ENCODE data around the gene OR5H15. TPM values are rescaled to one million over a fixed set of nuclear protein-coding genes. Genes with fewer than 3 reads are reported as not detected.
"Not testable (repeated sequence)": the region's sequence is repeated elsewhere in the genome, so short reads cannot be mapped to it uniquely, and the experiment has no call there.

OR5H15 gene
- total RNA-seq, result not detected

DNA sequence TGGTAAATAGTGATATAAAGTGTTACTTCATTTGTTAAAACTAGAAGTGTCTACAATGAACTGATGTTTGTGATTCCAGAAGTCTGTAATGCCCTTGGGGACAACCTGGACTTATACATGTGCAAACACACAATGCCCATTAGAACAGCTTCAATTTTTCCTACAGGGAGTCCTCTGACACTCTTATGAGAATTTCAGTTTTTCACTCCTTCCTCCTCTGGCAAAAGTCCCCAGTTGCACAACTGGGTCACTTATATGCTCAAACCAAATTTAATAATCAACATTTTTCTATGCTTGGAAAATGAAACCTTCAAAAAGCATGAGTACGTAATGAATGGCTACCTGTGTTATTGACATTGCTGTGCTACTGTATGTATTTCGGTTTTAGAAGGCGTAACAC lies at the start of gene OR5H15:
OR5H15 (plus strand) TSS at position 301 of the 400 bp plus-strand sequence. CDS start 2,004 bp downstream, outside the sequence.
- H3K36me3 Mint-ChIP-seq (ENCODE audit: low read depth), result no peaks in the 10 kb centered on the region
- no peak within 1 kb of the TSS for H3K4me3 Mint-ChIP-seq
- H3K27ac Mint-ChIP-seq, result no peak within 1 kb of the TSS
- no peaks in the 10 kb centered on the region for H3K27me3 Mint-ChIP-seq (ENCODE audit: low read depth)
- no peaks in the 10 kb centered on the region for H3K4me1 Mint-ChIP-seq (ENCODE audit: low read depth)
- no peak for DNase-seq
- no peaks in the 10 kb centered on the region for H3K9me3 Mint-ChIP-seq
- CTCF ChIA-PET, result no interaction called here
- intact Hi-C loops (cut with micrococcal nuclease), result no loop called here

DNA sequence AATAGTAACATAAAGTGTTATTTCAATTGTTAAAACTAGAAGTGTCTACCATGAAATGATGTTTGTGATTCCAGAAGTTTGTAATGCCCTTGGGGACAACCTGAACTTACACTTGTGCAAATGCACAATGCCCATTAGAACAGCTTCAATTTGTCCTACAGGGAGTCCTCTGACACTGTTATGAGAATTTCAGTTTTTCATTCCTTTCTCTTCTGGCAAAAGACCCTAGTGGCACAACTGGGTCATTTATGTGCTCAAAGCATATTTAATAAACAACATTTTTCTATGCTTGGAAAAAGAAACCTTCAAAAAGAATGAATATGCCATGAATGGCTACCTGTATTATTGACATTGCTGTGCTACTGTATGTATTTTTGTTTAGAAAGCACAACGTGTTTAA lies 36.1 kb upstream of the OR5H15 start, which contains the start of gene OR5H1:
OR5H1 (plus strand) TSS at position 301 of the 400 bp plus-strand sequence. CDS start 1,977 bp downstream, outside the sequence.
- CTCF ChIA-PET, result no interaction called here
- DNase-seq, result no peak
- no peaks in the 10 kb centered on the region for H3K36me3 Mint-ChIP-seq (ENCODE audit: low read depth)
- no peaks in the 10 kb centered on the region for H3K9me3 Mint-ChIP-seq
- no peaks in the 10 kb centered on the region for H3K4me1 Mint-ChIP-seq (ENCODE audit: low read depth)
- no peaks in the 10 kb centered on the region for H3K27me3 Mint-ChIP-seq (ENCODE audit: low read depth)
- no peak within 1 kb of the TSS for H3K27ac Mint-ChIP-seq
- H3K4me3 Mint-ChIP-seq, result no peak within 1 kb of the TSS
- intact Hi-C loops (cut with micrococcal nuclease), result no loop called here

DNA sequence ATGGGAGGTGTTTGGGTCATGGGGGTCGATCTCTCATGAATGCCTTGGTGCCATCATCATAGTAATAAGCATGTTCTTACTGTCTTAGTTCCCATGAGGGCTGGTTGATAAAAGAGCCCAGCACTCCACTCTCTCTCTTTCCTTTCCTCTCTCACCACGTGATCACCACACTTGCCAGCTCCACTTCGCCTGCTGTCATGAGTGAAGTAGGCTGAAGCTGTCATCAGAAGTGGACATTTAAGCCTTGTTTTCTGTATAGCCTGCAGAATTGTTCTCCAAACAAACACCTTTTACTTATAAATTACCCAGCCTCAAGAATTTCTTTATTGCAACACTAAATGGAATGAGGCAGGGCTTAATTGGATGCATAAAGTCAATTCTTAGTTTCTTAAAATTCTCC lies 29.9 kb upstream of the OR5H15 start:
- H3K4me1 Mint-ChIP-seq (ENCODE audit: low read depth), result no peaks in the 10 kb centered on the region
- H3K4me3 Mint-ChIP-seq, result no peak overlapping the region
- no peak overlapping the region for H3K27ac Mint-ChIP-seq
- intact Hi-C loops (cut with micrococcal nuclease), result no loop called here
- no peaks in the 10 kb centered on the region for H3K36me3 Mint-ChIP-seq (ENCODE audit: low read depth)
- no peak for DNase-seq
- CTCF ChIA-PET, result no interaction called here
- H3K9me3 Mint-ChIP-seq, result no peaks in the 10 kb centered on the region
- no peaks in the 10 kb centered on the region for H3K27me3 Mint-ChIP-seq (ENCODE audit: low read depth)

DNA sequence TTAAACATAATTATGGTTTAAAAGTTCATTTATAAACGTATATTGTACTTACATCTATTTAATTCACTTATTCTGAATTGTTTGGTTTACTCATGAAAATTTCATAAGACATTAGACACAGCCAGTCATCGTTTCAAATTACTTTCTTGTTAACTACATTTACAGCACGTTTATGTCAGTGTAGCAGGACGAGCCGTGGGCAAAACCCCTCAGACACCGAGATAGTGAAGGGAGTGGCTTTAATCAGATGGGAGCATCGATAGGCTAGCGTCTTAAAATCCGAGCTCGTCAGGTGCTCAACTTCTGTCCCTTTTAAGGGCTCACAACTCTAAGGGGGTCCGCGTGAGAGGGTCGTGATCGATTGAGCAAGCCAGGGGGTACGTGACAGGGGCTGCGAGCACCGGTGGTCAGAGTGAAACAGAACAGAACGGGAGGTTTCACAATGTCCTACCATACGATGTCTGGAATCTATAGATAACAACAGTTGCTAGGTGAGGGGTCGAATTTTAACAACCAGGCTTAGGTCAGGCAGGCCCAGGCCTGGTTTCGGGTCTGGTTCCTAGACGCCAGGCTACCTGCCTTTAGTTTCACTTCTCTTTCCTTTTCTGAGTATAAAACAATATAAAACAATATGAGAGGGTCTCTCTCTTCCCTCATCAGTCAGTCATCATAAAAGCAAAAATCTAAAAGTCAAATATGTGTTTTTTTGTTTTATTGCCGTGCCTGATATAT lies 28.5 kb upstream of the OR5H15 start:
- intact Hi-C loops (cut with micrococcal nuclease); DNase-seq; H3K27me3 Mint-ChIP-seq (ENCODE audit: low read depth); H3K9me3 Mint-ChIP-seq; CTCF ChIA-PET; H3K4me1 Mint-ChIP-seq (ENCODE audit: low read depth); H3K4me3 Mint-ChIP-seq; H3K27ac Mint-ChIP-seq; H3K36me3 Mint-ChIP-seq (ENCODE audit: low read depth): not testable (repeated sequence)

DNA sequence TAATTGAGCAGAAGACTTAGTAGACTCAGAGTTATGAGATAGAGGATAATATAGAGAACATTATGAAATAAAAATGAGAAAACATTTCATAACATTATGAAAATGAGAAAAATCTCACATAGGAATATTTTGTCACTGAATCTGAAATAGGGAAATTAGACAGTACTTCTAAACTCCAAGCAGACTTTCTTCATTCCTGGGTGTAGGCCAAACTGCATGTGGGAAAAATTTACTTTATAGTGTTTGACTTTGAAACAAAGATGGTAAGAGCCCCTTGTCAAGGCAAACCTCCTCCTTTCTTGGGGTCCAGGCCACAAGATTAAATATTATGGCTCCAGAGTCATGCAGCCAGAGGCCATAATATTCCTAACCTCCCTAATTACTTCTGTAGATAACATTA lies 26.0 kb upstream of the OR5H15 start:
- no peak overlapping the region for H3K27ac Mint-ChIP-seq
- H3K36me3 Mint-ChIP-seq (ENCODE audit: low read depth), result no peaks in the 10 kb centered on the region
- CTCF ChIA-PET, result interaction anchor here (0.7 to 1.4 kb wide), 2 partner anchors 14 to 31 kb away, joined by 4 read pairs; no protein-coding TSS in a partner anchor
- H3K9me3 Mint-ChIP-seq, result no peaks in the 10 kb centered on the region
- H3K4me3 Mint-ChIP-seq, result no peak overlapping the region
- no peak for DNase-seq
- intact Hi-C loops (cut with micrococcal nuclease), result loop anchor here (1.0 kb wide), 1 partner anchor 43 kb away; no protein-coding TSS in a partner anchor
- no peaks in the 10 kb centered on the region for H3K27me3 Mint-ChIP-seq (ENCODE audit: low read depth)
- no peaks in the 10 kb centered on the region for H3K4me1 Mint-ChIP-seq (ENCODE audit: low read depth)

DNA sequence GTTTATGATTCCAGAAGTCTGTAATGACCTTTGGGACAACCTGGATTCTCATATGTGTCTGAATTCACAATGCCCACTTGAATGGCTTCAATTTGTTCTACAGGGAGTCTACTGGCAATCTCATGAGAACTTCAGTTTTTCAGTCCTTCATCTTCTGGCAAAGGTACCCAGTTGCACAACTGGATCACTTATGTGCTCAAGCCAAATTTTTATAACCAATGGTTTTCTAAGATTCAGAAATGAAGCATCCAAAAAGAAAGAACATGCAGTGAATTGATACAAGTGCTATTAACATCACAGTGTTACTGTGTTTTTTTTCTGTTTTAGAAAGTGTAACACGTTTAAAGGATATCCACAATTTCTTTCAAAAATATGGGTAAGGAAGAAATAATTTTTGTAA lies 19.3 kb upstream of the OR5H15 start, which contains the start of gene OR5H14:
OR5H14 (plus strand) TSS at position 301 of the 400 bp plus-strand sequence. CDS start 1,907 bp downstream, outside the sequence.
- no peak within 1 kb of the TSS for H3K27ac Mint-ChIP-seq
- peaks cover 3% of the 10 kb centered on the region for H3K27me3 Mint-ChIP-seq (ENCODE audit: low read depth)
- no peaks in the 10 kb centered on the region for H3K4me1 Mint-ChIP-seq (ENCODE audit: low read depth)
- no peaks in the 10 kb centered on the region for H3K9me3 Mint-ChIP-seq
- no peak within 1 kb of the TSS for H3K4me3 Mint-ChIP-seq
- intact Hi-C loops (cut with micrococcal nuclease), result no loop called here
- CTCF ChIA-PET, result no interaction called here
- no peak for DNase-seq
- no peaks in the 10 kb centered on the region for H3K36me3 Mint-ChIP-seq (ENCODE audit: low read depth)

DNA sequence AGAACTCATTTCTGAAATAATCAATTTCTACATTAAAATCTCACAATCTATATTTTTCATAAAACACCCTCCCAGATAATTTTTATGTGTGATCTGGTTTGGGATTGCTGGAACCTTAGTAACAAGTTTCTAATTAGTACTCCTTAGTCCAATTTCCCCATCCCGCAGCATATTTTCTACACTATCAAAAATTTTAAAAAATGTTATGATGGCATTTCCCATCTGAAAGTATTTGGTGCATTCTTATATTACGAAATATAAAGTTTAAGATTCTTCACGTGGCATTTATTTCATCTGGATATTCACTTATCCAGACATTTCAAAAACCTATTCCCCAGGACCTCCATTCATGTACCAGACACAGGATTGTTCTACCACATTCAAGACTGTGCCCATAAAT lies 17.7 kb upstream of the OR5H15 start:
- CTCF ChIA-PET, result no interaction called here
- Mint-ChIP-seq H3K4me1 (ENCODE audit: low read depth) (no peaks in the 10 kb centered on the region), H3K4me3 (no peak overlapping the region), H3K27me3 (ENCODE audit: low read depth) (peaks cover 3% of the 10 kb centered on the region), H3K36me3 (ENCODE audit: low read depth) (no peaks in the 10 kb centered on the region), H3K27ac (no peak overlapping the region), H3K9me3 (no peaks in the 10 kb centered on the region)
- DNase-seq, result no peak
- intact Hi-C loops (cut with micrococcal nuclease), result no loop called here

DNA sequence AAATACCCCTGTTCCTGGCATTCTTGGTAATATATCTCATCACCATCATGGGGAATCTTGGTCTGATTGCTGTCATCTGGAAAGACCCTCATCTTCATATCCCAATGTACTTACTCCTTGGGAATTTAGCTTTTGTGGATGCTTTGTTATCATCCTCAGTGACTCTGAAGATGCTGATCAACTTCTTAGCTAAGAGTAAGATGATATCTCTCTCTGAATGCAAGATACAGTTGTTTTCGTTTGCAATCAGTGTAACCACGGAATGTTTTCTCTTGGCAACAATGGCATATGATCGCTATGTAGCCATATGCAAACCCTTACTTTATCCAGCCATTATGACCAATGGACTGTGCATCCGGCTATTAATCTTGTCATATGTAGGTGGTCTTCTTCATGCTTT lies 17.0 kb upstream of the OR5H15 start:
- H3K4me1 Mint-ChIP-seq (ENCODE audit: low read depth); H3K27me3 Mint-ChIP-seq (ENCODE audit: low read depth); H3K36me3 Mint-ChIP-seq (ENCODE audit: low read depth); DNase-seq; CTCF ChIA-PET; intact Hi-C loops (cut with micrococcal nuclease); H3K9me3 Mint-ChIP-seq; H3K27ac Mint-ChIP-seq; H3K4me3 Mint-ChIP-seq: not testable (repeated sequence)

DNA sequence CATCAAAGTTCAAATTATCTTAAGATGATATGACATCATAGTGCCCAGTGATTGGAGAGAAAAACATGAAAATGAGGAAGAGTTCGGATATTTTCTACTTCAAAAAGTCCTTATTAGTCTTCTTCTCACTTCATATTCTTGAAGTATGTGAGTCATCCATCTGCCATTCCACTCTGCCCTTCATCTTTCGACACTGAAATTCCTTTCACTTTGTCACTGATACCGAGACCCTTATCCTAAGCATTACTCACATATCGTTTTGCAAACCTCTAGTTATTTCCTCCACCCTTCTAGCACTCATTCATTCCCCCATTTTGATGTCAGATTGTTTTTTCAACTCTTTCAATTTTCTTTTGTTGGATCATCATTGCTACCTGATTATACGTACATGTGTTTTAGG lies 15.3 kb upstream of the OR5H15 start:
- no peaks in the 10 kb centered on the region for H3K36me3 Mint-ChIP-seq (ENCODE audit: low read depth)
- H3K27me3 Mint-ChIP-seq (ENCODE audit: low read depth), result peaks cover 3% of the 10 kb centered on the region
- no peak overlapping the region for H3K27ac Mint-ChIP-seq
- intact Hi-C loops (cut with micrococcal nuclease), result no loop called here
- no peak for DNase-seq
- H3K4me3 Mint-ChIP-seq, result no peak overlapping the region
- H3K4me1 Mint-ChIP-seq (ENCODE audit: low read depth), result no peaks in the 10 kb centered on the region
- CTCF ChIA-PET, result interaction anchor here (0.6 kb wide), 1 partner anchor 339 kb away, joined by 3 read pairs; no protein-coding TSS in a partner anchor
- no peaks in the 10 kb centered on the region for H3K9me3 Mint-ChIP-seq

DNA sequence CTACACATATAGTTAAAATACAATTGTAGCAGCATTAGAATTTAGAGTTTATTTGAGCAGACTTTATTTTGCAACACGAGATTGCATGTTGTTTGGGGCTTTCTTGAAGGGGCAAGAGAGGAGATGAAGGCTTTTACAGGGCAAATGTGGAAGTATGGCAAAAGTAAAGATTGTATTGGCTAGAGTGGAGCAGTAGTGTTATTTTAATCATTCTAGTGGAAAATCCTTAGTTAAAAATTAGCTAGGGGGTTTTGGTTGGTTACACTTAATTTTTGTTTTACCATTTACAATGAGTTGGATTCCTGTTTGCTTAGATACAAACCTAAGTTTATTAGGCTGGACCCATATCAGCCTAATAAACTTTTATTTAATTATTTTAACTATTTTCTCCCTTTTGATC lies 4.6 kb downstream of the OR5H15 start:
- H3K36me3 Mint-ChIP-seq (ENCODE audit: low read depth), result no peaks in the 10 kb centered on the region
- intact Hi-C loops (cut with micrococcal nuclease), result no loop called here
- no peak for DNase-seq
- no peak overlapping the region for H3K4me3 Mint-ChIP-seq
- no peak overlapping the region for H3K27ac Mint-ChIP-seq
- H3K9me3 Mint-ChIP-seq, result peaks cover 4% of the 10 kb centered on the region
- no peaks in the 10 kb centered on the region for H3K27me3 Mint-ChIP-seq (ENCODE audit: low read depth)
- CTCF ChIA-PET, result no interaction called here
- peaks cover 2% of the 10 kb centered on the region for H3K4me1 Mint-ChIP-seq (ENCODE audit: low read depth)

DNA sequence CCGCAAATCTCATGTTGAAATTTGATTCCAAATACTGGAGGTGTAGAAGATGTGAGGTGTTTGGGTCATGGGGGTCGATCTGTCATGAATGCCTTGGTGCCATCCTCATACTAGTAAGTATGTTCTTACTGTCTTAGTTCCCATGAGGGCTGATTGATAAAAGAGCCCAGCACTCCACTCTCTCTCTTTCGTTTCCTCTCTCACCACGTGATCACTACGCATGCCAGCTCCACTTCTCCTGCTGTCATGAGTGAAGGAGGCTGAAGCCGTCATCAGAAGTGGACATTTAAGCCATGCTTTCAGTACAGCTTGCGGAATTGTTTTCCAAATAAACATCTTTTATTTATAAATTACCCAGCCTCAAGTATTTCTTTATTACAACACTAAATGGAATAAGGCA lies 6.1 kb downstream of the OR5H15 start:
- no peaks in the 10 kb centered on the region for H3K27me3 Mint-ChIP-seq (ENCODE audit: low read depth)
- H3K4me3 Mint-ChIP-seq, result no peak overlapping the region
- peaks cover 2% of the 10 kb centered on the region for H3K4me1 Mint-ChIP-seq (ENCODE audit: low read depth)
- H3K27ac Mint-ChIP-seq, result no peak overlapping the region
- no peak for DNase-seq
- intact Hi-C loops (cut with micrococcal nuclease), result no loop called here
- no peaks in the 10 kb centered on the region for H3K36me3 Mint-ChIP-seq (ENCODE audit: low read depth)
- H3K9me3 Mint-ChIP-seq, result peaks cover 4% of the 10 kb centered on the region
- CTCF ChIA-PET, result no interaction called here

DNA sequence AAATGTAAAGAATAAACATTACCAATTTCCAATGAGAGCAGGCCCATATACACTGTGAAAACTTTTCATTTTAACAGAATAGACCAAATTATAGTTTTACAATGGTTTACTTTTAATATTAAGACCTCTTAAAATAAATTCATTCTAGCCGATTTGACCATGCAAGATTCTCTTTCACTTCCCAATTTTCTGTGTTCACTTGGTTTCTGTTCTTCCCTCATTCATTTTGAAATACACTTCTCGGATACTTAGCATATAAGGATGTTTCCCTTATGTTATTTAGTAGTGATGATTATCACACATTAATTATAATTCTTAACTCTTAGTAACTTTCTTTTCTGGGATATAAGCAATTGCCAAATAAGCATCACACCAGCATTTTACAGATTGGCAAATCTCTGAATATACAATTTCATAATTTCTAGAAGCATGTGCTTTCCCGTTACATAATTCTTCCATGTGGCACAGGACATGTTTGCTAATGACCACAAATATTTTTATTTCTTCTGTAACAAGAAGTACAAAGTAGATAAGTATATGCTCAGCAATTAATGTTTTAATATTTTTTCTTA lies 13.9 kb downstream of the OR5H15 start:
- CTCF ChIA-PET, result no interaction called here
- Mint-ChIP-seq H3K9me3 (no peaks in the 10 kb centered on the region), H3K4me3 (no peak overlapping the region), H3K36me3 (ENCODE audit: low read depth) (no peaks in the 10 kb centered on the region), H3K4me1 (ENCODE audit: low read depth) (no peaks in the 10 kb centered on the region), H3K27ac (no peak overlapping the region), H3K27me3 (ENCODE audit: low read depth) (no peaks in the 10 kb centered on the region)
- intact Hi-C loops (cut with micrococcal nuclease), result loop anchor here (10.0 kb wide), 1 partner anchor 394 kb away; no protein-coding TSS in a partner anchor
- DNase-seq, result no peak

DNA sequence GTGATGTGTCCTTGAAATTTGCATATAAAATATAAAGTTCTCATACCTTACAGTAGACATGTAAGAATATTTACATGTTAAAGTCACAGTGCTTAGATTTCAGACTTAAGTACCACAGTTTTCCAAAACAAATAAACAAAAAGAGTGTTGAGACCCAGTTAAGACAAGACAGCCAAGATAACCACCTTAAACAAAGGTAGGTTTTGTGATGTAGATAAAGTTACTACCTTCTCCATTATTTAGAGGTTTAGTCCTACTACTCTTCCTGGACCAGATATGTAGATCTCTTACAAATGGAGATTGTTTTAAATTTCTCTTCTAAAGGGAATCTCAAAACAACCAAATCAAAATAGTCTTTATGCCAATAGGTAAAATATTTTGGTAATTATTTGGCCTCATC lies 15.7 kb downstream of the OR5H15 start:
- H3K4me1 Mint-ChIP-seq (ENCODE audit: low read depth), result no peaks in the 10 kb centered on the region
- no peaks in the 10 kb centered on the region for H3K9me3 Mint-ChIP-seq
- DNase-seq, result no peak
- no peaks in the 10 kb centered on the region for H3K27me3 Mint-ChIP-seq (ENCODE audit: low read depth)
- H3K36me3 Mint-ChIP-seq (ENCODE audit: low read depth), result no peaks in the 10 kb centered on the region
- no peak overlapping the region for H3K4me3 Mint-ChIP-seq
- CTCF ChIA-PET, result no interaction called here
- no peak overlapping the region for H3K27ac Mint-ChIP-seq
- intact Hi-C loops (cut with micrococcal nuclease), result loop anchor here (10.0 kb wide), 1 partner anchor 393 kb away; no protein-coding TSS in a partner anchor

Data from activated naive CD4-positive, alpha-beta T cell treated with anti-CD3 and anti-CD28 coated beads for 36 hours (primary cell).